GM21717 (cell line): ENCODE data around the gene FEZ2.
"Not testable (repeated sequence)": the region's sequence is repeated elsewhere in the genome, so short reads cannot be mapped to it uniquely, and the experiment has no call there.

Experiments
- ATAC-seq: cut with Tn5 transposase; IDR thresholded peaks from one replicate; pipeline ENCODE4 v1.9.1; 2021; ENCODE audit warnings: mild to moderate bottlenecking, moderate library complexity; ENCODE audit not compliant: unreplicated experiment

Gene FEZ2, protein sequence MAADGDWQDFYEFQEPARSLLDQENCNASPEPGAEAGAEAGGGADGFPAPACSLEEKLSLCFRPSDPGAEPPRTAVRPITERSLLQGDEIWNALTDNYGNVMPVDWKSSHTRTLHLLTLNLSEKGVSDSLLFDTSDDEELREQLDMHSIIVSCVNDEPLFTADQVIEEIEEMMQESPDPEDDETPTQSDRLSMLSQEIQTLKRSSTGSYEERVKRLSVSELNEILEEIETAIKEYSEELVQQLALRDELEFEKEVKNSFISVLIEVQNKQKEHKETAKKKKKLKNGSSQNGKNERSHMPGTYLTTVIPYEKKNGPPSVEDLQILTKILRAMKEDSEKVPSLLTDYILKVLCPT

DNA sequence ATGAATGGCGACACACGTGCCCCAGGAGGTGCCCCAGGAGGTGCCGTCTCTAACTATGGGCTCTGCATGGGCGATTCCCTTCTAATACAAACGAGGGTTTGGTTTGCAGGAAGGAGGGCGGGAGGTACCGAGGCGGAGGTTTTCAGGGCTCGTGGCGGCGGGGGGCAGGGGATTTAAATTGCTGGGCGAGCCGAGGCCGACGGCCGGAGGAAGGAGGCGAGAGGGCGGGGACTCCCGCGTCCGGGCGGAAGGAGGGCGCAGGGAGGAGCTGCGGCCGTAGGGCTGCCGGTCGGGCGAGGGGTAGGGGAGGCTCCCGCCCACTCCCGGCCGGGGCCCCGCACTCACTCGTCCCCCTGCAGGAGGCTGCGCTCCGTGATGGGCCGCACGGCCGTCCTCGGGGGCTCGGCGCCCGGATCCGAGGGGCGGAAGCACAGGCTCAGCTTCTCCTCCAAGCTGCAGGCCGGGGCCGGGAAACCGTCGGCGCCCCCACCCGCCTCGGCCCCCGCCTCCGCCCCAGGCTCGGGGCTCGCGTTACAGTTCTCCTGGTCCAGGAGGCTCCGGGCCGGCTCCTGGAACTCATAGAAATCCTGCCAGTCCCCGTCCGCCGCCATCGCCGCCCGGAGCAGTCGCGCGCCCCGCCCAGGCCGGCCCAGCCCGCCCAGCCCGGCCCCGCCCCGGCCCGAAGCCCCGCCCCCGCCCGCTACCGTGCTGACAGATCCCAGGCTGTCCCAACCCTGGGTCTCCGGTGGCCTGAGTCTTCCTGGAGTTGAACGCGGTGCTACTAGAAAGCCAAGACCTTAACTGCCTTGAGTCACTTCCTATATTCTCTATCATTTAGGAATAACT, at the start of gene FEZ2:
Gene FEZ2 (minus strand): TSS at position 637 of the 846 bp plus-strand sequence. CDS start 26 bp downstream, at position 611.
- peak; percentile 100 for ATAC-seq

DNA sequence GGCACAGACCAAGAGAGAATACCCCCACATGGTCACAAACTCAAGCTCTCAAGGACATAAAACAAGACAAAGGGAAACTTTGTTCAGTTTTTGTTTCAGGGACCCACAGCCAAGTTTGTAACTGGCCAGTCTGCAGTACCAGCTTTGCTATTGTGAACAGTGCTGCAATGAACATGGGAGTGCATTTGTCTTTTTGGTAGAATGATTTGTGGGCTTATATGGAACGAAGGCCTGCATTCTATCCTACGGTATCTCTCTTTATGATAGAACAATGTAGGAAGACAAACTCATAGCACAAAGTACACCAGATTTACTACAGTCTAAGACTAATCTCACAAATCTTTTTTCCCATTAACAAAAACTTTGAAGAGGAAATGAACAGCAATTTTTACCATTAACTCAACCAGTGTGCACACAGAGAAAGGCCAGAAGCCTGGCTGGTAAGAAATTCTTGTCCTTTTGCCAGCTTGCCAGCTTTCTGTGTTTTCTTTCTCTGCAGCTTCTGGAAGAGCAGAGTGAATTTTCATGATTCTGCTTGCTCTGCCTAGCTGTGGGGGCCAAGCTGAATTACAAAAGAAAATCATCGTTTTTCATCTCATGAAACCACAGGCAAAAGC, 37.1 kb upstream of the FEZ2 start:
- ATAC-seq: no peak

DNA sequence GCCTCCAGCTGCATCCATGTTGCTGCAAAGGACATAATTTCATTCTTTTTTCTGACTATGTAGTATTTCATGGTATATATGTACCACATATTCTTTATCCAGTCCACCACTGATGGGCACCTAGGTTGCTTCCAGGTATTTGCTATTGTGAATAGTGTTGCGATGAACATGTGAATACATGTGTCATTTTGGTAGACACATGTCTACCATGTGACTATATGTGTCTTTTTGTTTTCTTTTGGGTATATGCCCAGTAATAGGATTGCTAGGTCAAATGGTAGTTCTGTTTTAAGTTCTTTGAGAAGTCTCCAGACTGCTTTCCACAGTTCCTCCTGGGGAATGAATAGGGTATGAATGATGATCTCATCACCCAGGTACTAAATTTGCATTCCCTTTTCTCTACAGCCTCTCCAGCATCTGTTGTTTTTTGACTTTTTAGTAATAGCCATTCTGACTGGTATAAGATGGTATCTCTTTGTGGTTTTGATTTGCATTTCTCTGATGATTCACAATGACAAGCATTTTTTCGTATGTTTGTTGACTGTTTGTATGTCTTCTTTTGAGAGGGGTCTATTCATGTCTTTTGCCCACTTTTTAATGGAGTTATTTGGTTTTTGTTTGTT, 35.6 kb upstream of the FEZ2 start:
- ATAC-seq: no peak

DNA sequence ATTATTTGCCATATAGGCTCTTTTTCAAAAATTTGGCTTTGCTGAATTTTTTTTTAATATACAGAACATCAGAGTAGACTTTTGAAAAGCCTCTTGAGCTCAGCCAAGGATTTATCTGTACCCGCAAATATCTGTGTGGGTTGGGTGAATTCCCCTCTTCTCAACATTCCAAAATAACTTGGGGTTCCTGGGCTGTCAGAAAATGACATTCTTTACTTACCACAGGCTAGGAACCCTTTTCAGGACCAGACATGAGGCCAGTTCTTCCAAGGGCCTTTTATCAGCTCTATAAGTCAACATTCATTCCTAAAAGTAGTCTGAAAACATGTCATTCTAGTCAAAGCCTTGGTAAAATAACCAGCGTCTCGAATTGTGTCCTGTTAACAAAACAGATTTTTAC, 28.8 kb upstream of the FEZ2 start:
- no peak for ATAC-seq

DNA sequence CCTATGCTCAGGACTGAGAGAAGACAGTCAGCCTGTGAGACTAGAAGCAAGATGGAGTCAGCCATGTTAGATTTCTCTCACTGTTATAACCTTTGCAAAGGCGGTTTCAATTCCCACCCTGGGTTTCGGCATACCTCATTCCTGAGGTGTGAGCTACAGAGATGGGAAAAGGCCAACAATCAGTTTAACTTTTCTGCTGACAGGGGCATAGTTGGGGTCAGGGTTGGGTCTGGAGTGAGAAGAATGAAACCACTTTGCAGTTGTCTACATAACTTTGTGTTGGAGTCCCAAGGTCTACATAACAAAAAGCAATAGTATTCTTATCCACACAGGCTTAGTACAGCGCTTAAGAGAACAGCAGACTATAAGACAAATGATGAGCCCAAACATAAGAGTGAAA, 28.1 kb upstream of the FEZ2 start:
- ATAC-seq: no peak

DNA sequence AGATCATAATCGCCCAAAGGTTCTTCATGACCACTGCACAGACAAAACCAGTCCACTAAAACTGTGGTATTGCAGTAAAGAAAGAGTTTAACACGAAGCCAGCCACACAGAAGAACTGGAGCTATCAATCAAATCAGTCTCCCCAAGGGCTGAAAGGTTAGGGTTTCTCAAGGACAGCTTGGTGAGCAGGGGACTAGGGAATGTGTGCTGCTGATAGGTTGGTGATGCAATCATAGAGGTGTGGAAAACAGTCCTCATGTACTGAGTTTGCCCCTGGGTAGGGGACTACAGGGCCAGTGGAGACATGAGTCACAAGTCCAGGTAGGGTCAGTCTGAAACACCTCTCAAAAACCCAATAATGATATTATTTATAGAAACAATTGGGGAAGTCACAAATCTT, 27.3 kb upstream of the FEZ2 start:
- ATAC-seq: no peak

DNA sequence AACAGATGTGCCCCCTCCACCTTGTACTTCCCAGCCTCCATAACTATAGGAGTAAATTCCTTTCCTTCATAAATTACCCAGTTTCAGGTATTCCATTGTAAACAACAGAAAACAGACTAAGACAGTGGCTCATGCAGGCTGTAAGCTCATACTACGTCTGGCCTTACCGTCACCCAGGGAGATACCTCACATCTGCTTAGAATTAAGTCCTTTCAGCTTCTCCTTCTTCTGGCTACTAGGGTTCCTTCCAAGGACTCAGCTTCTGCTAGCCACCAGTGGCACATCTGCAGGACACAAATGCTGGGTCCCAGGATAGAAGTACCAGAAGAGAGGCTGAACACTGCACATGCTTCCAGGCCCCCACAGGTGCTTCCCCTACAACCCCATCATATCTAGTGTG, 22.4 kb upstream of the FEZ2 start:
- no peak for ATAC-seq

DNA sequence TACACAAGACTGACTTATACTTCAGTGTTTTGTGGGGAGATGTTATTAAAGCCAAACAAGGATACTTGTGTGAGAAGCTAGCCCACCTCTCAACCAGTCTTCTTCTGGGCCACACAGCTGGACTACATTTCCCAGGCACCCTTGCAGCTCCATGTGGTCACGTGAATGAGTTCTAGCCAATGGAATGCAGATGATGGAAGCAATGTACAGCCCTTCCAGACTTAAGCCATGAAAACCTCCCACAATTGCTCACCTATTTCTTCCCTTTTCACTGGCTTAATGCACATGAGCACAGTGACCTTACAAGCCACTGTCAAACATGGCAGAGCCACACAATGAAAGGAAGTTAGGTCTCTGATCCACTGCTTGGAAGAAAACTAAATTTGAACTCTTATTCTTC, 20.4 kb upstream of the FEZ2 start:
- peak; percentile 99 for ATAC-seq

DNA sequence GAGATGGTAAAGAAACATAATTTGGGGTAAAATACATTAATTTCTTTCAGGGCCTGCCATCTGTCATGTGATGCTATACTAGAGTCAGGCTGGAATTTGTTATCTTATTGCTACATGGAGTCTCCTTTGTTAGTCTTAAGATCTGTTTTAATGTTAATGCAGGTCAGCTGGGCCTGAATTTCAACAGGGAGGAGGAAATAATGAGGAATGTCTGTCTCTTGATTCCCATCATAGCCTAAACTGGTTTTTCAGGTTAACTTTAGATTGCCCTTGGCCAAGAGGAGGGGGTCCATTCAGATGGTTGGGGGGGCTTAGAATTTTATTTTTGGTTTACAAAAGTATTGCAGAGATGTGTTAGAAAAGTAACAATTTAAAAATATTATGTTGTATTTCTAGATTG, 19.0 kb upstream of the FEZ2 start:
- no peak for ATAC-seq

DNA sequence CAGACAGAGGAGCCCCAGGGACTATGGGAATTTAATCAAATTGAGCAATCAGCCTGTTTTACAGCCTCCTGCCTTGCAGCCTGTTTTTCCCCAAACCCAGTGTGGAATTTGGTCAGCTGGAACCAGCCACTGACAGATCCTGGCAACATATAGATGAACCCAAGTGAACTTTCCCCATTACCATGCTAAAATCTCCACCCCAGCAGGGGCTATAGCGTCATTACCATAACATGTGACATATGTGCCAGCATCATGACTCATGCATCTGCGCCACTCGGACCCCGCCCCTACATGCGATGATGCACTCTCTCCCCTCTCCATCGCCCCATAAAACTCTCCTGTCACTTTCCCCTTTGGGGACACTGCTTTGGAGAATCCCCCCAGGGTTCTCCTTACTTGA, 17.3 kb upstream of the FEZ2 start:
- ATAC-seq: no peak

DNA sequence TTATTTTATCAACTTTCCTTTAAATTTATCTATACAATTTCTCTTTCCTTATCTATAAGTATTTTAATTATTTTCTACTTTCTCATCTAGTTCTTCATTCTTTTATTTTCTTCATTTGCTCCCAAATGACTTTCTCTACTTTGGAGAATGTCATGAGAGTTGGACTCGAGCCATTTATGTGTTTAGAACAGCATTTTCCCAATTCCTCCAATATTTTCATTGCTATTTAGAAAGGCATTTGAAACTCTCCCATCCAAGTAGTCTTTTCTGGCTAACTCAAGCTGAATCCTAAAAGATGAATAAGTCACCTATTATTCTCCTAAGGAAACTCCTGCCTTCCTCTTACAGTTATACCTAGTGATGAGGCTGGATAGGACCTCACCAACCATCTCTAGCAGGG, 15.8 kb upstream of the FEZ2 start:
- no peak for ATAC-seq

DNA sequence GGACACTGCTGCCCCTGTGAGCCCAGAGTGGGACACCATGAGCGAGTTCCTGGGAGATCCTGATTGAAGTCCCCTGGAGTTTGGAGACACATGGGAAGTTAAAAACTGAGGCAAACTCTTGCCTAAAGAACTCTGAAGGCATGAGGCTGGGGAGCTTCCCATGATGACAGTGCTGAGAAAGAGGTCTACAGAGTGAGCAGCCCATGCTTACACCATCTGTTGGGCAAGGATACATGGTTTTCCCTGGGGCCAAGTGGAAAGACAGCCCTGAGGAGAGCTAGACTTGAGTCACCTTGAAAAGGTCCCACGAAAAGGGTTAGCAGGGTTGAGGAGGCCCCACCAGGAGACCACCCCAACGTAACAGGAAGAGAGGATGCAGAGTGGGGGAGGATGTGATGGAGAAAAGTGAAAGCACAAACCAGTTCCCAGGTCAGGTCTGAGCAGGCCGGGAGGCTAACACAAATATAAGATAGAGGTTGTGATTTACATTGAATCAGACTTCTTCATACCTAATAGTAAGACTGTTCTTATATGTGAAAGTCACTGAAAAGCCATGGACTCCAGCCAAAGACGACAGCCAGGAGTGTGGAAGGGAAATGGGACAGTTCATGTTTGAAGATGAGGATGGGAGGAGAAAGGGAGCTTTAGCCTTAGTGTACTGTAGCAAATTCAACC, 13.5 kb upstream of the FEZ2 start:
- no peak for ATAC-seq

DNA sequence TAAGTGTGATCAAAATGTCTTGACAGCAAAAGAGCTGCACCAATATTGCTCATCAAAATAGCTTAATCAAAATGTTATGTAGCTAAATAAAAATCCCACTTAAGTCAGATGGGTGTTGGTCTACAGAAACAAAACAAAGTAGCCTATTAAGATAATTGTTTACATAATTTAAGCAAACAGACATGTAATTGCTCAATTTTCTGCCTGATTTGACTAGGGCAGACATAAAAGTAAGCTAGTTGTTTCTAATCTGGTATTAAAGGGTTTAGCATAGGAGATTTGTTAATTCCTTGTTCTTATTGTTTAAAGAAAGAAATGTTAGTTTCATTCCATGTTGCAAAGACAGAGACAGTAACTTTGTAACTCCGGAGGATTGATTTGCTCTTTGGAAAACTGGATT, 11.5 kb upstream of the FEZ2 start:
- ATAC-seq: no peak

DNA sequence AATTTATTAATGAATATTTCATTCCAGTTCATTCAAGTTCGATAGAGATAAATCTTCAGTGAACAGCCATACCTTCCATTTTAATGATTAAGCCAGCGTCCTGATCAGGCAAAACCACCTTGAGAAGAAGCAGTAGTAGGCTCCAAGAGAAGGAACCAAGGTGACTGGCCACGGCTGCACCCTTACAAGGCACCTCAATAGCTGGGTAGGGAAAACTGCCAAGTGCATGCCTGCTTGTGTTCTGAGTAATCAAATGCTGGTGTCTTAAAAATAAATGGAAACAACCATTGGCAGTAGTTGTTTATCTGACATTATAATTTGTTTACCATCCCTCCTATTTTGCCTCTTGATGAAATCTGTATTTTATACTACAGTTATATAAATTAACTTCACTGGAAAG, 10.0 kb upstream of the FEZ2 start:
- no peak for ATAC-seq

DNA sequence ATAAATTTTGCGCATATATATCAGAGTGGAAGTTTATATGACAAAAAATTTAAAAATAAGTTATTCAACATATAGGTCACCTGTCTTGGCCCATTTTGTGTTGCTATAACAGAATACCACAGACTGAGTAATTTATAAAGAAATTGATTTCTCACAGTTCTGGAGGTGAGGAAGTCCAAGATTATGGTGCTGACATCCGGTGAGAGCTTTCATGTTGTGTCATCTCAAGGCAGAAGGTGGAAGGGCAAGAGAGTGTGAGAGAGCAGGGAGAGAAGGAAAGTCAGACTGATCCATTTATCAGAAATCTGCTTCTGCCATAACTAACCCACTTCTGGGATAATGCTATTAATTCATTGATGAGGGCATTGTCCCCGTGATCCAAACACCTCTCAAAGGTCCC, 9.0 kb upstream of the FEZ2 start:
- no peak for ATAC-seq

DNA sequence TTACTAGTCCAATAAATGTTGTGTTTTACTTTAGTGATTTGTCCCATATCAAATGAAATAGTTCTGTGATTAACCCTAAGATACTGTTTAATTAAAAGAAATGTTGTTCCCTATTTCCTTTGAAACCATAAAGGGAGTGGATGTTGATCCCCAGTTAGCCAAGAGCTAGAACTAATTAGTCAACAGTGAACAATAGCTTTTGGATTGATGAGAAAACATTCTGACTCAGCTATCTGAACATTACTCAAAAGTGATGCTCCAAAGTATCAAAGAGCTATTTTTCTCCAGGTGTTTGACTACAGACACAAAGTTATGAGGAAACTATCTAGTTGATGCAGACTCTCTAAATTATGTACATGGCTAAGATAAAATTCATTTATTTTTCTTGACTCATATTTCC, 7.3 kb upstream of the FEZ2 start:
- ATAC-seq: no peak

DNA sequence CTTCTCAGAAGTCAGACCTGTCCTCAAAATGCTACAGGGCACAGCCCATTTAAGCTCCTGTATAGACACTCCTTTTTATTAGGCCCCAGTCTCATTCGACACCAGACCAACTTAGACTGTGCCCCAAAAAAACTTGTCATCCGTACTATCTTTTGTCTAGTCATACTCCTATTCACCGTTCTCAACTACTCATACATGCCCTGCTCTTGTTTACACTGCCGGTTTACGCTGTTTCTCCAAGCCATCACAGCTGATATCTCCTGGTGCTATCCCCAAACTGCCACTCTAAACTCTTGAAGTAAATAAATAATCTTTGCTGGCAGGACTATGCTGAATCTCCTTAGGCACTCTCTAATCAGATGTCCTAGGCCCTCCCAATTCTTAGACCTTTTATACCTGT, 5.7 kb upstream of the FEZ2 start:
- ATAC-seq: not testable (repeated sequence)

DNA sequence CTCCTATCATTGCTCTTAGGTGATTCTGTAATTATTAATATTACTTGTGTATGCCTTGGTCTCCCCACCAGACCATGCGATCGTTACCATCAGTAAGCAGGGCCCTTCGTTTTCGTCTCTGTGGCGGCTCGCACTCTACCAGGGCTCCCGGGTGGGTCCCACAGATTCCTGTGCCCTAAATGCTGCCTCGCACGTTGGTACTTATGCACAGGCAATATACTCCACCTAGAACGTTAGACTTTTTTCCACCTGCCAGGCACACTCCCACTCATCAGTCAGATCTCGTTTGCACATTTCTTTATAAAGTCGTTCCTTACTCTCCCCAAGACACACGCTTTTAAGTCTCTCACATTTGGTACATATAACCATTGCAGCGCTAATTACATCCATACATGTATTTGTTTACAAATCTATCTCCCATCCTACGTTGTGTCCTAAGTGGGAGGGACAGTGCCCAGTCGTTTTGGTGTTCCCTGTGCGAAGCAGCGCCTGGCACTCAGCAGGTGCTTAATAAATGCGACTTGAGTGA, 901 bp downstream of the FEZ2 start:
- no peak for ATAC-seq

DNA sequence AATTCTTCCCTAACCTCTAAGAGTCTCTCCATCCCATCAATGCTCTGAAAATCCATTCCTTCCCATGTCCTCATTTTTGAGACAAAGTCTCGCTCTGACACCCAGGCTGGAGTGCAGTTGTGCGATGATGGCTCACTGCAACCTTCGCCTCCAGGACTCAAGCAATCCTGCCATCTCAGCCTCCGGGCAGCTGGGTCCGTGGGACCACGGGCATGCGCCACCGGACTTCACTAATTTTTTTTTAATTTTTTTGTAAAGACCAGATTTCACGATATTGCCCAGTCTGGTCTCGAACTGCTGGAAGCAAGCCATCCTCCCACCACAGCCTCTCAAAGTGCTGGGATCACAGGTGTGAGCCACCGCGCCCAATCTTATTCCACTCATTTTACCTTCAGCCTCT, 1.6 kb downstream of the FEZ2 start:
- no peak for ATAC-seq

DNA sequence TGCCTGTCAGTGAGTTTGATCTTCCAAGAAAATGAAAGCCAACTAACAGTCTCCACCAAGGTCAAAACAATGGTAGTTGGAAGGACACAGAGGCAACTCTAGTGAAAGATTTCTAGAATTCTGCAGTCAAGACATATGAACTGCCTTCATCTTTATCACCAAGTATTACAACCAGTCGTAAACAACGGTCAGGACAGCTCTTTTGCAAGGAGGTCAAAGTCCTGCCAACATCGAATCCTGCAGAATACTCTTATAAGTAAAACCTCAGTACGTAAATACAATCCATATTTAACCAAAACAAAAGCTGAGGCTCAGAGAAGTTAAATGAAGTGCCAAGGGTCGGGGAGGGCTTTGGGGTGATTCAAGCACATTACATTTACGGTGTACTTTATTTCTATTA, 3.1 kb downstream of the FEZ2 start:
- ATAC-seq: no peak

DNA sequence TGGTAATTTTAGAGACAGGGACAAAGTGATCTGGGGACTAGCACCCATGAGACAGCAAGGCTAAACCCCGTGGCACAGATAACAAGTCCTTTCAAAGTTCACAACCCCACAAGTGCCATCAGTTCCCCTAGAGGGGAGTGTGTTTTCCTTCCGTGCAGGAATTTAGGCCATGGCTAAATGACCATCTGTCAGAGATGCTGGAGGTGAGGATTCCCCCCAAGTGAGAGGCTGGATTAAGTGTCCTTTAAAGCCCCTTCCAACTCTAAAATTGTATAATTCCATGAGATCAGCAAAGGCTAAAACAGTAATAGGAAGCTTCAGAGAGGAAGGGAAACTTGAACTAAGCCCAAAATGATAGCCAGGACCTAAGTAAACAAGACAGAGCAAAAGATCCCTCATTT, 8.7 kb downstream of the FEZ2 start:
- ATAC-seq: no peak
